Hepatocyte (in vitro differentiated cells): Measurements from ENCODE around the gene WDR81.

Experiments used
- CTCF ChIP-seq: fragments of 200-600 bp; sonication (generic); IDR thresholded peaks from 2 replicates; pipeline ENCODE4 v1.5.1; 2016; ENCODE audit warnings: antibody characterized with exemption, mild to moderate bottlenecking; ENCODE audit not compliant: poor library complexity
- EZH2 ChIP-seq: fragments of 200-600 bp; sonication (generic); IDR thresholded peaks from 2 replicates; pipeline ENCODE4 v1.6.1; 2016; ENCODE audit warnings: antibody characterized with exemption, mild to moderate bottlenecking, borderline replicate concordance
- EZH2phosphoT487 ChIP-seq: fragments of 200-600 bp; sonication (generic); IDR thresholded peaks from one replicate; pipeline ENCODE4 v1.6.1; 2018; ENCODE audit warnings: antibody characterized with exemption, mild to moderate bottlenecking, low read depth, moderate library complexity; ENCODE audit not compliant: unreplicated experiment, severe bottlenecking

DNA sequence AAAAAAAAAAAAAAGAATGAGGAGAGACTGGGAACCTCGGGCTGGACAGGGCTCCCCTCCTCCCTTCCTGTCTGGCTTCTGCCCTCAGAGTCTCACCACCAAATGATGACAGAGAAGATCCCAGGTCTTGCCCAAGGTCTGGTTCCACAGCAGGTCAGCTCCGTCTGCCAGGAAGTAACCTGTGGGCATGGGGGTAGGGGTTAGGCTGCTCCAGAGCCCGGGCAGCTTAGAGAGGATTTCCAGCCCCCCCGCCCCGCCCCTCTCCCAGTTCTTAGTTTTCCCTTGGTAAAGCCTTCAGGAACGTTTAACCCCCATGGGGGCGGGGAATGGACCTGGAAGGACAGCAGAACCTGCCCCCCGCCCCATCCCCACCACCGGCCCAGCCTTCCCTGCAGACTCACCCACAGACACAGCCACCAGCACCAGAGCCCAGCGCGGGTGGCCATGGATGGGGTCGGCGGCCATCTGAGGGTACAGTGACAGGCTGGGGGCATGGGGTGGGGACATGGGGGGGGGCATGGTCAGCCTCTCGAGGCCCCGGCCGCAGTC, 15.0 kb upstream of the WDR81 start:
- TF ChIP-seq CTCF, result no peak
- TF ChIP-seq EZH2, result no peak
- TF ChIP-seq EZH2phosphoT487, result no peak
